Neural progenitor cell (in vitro differentiated cells): Measurements from ENCODE around the gene HCRTR2.

Source experiments
- CTCF ChIP-seq: fragments of 200-600 bp; sonication (generic); IDR thresholded peaks from 2 replicates; pipeline ENCODE4 v1.5.1; 2017; ENCODE audit warnings: antibody characterized with exemption, mild to moderate bottlenecking
- EZH2 ChIP-seq: fragments of 200-600 bp; sonication (generic); IDR thresholded peaks from 2 replicates; pipeline ENCODE4 v1.6.1; 2017; ENCODE audit warnings: antibody characterized with exemption, mild to moderate bottlenecking, moderate library complexity
- EZH2phosphoT487 ChIP-seq: fragments of 200-600 bp; sonication (generic); IDR thresholded peaks from 2 replicates; pipeline ENCODE4 v1.6.1; 2017; ENCODE audit warnings: antibody characterized with exemption

- TF ChIP-seq CTCF (peak; percentile 25), EZH2phosphoT487 (no peak), EZH2 (no peak)
These were observed 1.0 kb downstream of the HCRTR2 start for GRCh38 chr6:55175078-55176049.
